Keratinocyte (primary cell): ENCODE results near the gene PCDHB16. TPM values are rescaled to one million over a fixed set of nuclear protein-coding genes. Genes with fewer than 3 reads are reported as not detected.

ENCODE experiments used
- DNase-seq: peaks from one replicate; pipeline ENCODE4 v3.0.0-alpha.2; 2011; ENCODE audit warnings: low read depth, missing footprints, low spot score
- FAIRE-seq: peaks from 2 replicates; lab custom pipeline; 2011; peaks lifted over from hg19 to GRCh38; lab: Jason Lieb, UNC
- H2AFZ ChIP-seq: 2 replicates; pipeline ENCODE4 v1.6.0; 2012; ENCODE audit warnings: low read length, control low read depth, inconsistent platforms; ENCODE audit not compliant: control insufficient read depth
- H3K27ac ChIP-seq: 2 replicates; pipeline ENCODE4 v1.5.1; 2011; ENCODE audit warnings: low read length; ENCODE audit not compliant: control insufficient read depth, insufficient read depth
- H3K27me3 ChIP-seq: 3 replicates; pipeline ENCODE4 v1.6.0; 2011; ENCODE audit warnings: low read length; ENCODE audit not compliant: control insufficient read depth, insufficient read depth; ENCODE audit errors: extremely low read depth
- H3K36me3 ChIP-seq, 2 experiments: 2 replicates in 1 of 2; 3 replicates in 1 of 2; pipeline ENCODE4 v1.5.1; 2011; ENCODE audit warnings: low read length in 2 of 2, mild to moderate bottlenecking in 1 of 2; ENCODE audit not compliant: control insufficient read depth in 2 of 2, insufficient read depth in 2 of 2; ENCODE audit errors: extremely low read depth in 1 of 2
- H3K4me1 ChIP-seq: 3 replicates; pipeline ENCODE4 v1.5.1; 2011; ENCODE audit warnings: low read length; ENCODE audit not compliant: control insufficient read depth, insufficient read depth; ENCODE audit errors: extremely low read depth
- H3K4me2 ChIP-seq: 3 replicates; pipeline ENCODE4 v1.6.0; 2011; ENCODE audit warnings: low read depth, low read length; ENCODE audit not compliant: control insufficient read depth, insufficient read depth; ENCODE audit errors: extremely low read depth
- H3K4me3 ChIP-seq, 3 experiments: fragments of 200-600 bp in 1 of 3; sonication (generic) in 1 of 3; 2 replicates in 2 of 3; 3 replicates in 1 of 3; pipeline ENCODE4 v1.5.1; 2011 to 2016; ENCODE audit warnings: low read length in 3 of 3, mild to moderate bottlenecking in 3 of 3, control low read depth in 2 of 3, inconsistent platforms in 1 of 3, low read depth in 1 of 3, mixed read lengths in 1 of 3, mixed run types in 1 of 3, moderate library complexity in 1 of 3; ENCODE audit not compliant: control insufficient read depth in 2 of 3, insufficient read depth in 2 of 3; ENCODE audit errors: extremely low read depth in 1 of 3
- H3K79me2 ChIP-seq: 2 replicates; pipeline ENCODE4 v1.6.0; 2012; ENCODE audit warnings: low read length; ENCODE audit not compliant: control insufficient read depth, insufficient read depth
- H3K9ac ChIP-seq: 3 replicates; pipeline ENCODE4 v1.6.0; 2011; ENCODE audit warnings: low read length; ENCODE audit not compliant: control insufficient read depth, insufficient read depth; ENCODE audit errors: extremely low read depth
- H3K9me1 ChIP-seq: 3 replicates; pipeline ENCODE4 v1.6.0; 2011; ENCODE audit warnings: low read length; ENCODE audit not compliant: control insufficient read depth, insufficient read depth; ENCODE audit errors: extremely low read depth
- H3K9me3 ChIP-seq: 2 replicates; pipeline ENCODE4 v1.5.1; 2012; ENCODE audit warnings: low read depth, low read length; ENCODE audit not compliant: control insufficient read depth
- H4K20me1 ChIP-seq: 3 replicates; pipeline ENCODE4 v1.6.0; 2011; ENCODE audit warnings: low read length; ENCODE audit not compliant: control insufficient read depth, insufficient read depth; ENCODE audit errors: extremely low read depth
- EZH2 ChIP-seq: IDR thresholded peaks from one replicate; pipeline ENCODE4 v1.6.1; 2012; ENCODE audit warnings: inconsistent platforms, mild to moderate bottlenecking, low read length, moderate library complexity
- dilution Hi-C: fragments of 300-500 bp; cut with MboI; formaldehyde crosslinking; loops from one replicate; pipeline ENCODE4 v1.7.0; 2020; ENCODE audit warnings: low sequenced_read_pairs; ENCODE audit not compliant: extremely low pct_ligation_motif_present
- polyA plus RNA-seq, 5 experiments: library from polyadenylated mRNA; depleted of rRNA in 3 of 5; stranded (reverse) in 3 of 5; stranded (forward) in 1 of 5; unstranded in 1 of 5; fragments of >200 nt; gene quantifications; 1 replicate in 1 of 5; 2 replicates in 3 of 5; 3 replicates in 1 of 5; pipeline versions ENCODE4 v1.2.1 to v1.2.3, GENCODE V29; 2011 to 2012; ENCODE audit warnings: missing spikeins in 2 of 5, low read depth in 1 of 5, low replicate concordance in 1 of 5
- TF ChIP-seq, protein P1 (sequence below), 3 experiments: IDR thresholded peaks in 1 of 3; conservative IDR thresholded peaks in 1 of 3; optimal IDR thresholded peaks in 1 of 3; 2 replicates in 2 of 3; 3 replicates in 1 of 3; pipeline versions ENCODE3 to v1.5.1; 2011; ENCODE audit warnings: low read length in 3 of 3, mild to moderate bottlenecking in 3 of 3, moderate library complexity in 2 of 3, control low read depth in 1 of 3, inconsistent platforms in 1 of 3; ENCODE audit not compliant: insufficient read depth in 2 of 3; ENCODE audit errors: extremely low read depth in 1 of 3

Gene PCDHB16
- polyA plus RNA-seq, 1 donor (not counting 4 experiments of a cell fraction or from before 2014, with no cell fraction given): 0.07 TPM

DNA sequence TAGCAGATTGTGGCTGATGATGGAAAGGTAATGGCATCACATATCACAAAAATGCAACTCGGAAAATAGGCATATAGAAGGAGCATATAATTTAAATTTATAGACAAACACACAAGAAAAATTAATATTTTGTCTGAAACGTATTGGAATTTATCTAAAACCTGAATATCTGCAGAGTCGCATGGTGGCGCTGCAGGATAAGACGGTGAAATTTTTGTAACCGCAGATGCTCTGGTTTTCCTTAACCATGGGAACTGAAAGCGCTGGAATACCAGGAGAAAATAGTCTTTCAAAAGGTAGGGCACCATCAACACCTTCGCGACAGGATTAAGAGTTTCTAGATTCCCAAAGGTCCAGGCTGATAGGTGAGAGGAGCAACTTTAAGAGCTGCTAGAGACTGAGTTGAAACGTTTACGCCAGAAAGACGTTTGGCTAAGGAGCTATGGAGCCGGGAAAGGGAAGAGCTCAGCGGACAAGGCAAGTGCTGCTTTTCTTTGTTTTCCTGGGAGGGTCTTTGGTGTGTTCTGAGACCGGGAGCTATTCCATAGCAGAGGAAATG lies 52.0 kb downstream of the PCDHB16 start:
- DNase-seq: no peak
- Histone ChIP-seq H3K9ac (no peak overlapping the region), H3K9me1 (no peaks in the 10 kb centered on the region), H3K9me3 (peaks cover 2% of the 10 kb centered on the region), H4K20me1 (no peaks in the 10 kb centered on the region), H3K4me3 (no peak overlapping the region), H3K27me3 (no peaks in the 10 kb centered on the region), H3K27ac (no peak overlapping the region), H3K4me2 (no peak overlapping the region), H3K4me1 (no peaks in the 10 kb centered on the region), H2AFZ (no peak overlapping the region), H3K79me2 (no peaks in the 10 kb centered on the region), H3K36me3 (no peaks in the 10 kb centered on the region)
- dilution Hi-C loops: no loop called here
- no peak for FAIRE-seq
- no peak for TF ChIP-seq EZH2
- TF ChIP-seq, protein P1, sequence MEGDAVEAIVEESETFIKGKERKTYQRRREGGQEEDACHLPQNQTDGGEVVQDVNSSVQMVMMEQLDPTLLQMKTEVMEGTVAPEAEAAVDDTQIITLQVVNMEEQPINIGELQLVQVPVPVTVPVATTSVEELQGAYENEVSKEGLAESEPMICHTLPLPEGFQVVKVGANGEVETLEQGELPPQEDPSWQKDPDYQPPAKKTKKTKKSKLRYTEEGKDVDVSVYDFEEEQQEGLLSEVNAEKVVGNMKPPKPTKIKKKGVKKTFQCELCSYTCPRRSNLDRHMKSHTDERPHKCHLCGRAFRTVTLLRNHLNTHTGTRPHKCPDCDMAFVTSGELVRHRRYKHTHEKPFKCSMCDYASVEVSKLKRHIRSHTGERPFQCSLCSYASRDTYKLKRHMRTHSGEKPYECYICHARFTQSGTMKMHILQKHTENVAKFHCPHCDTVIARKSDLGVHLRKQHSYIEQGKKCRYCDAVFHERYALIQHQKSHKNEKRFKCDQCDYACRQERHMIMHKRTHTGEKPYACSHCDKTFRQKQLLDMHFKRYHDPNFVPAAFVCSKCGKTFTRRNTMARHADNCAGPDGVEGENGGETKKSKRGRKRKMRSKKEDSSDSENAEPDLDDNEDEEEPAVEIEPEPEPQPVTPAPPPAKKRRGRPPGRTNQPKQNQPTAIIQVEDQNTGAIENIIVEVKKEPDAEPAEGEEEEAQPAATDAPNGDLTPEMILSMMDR (optimal IDR thresholded peaks at IDR 0.05 in 1 of 3, IDR thresholded peaks at IDR 0.05 in 1 of 3, conservative IDR thresholded peaks at IDR 0.05 in 1 of 3; ENCODE audit: extremely low read depth in 1 of 3, insufficient read depth in 2 of 3, low read length in 3 of 3): no peak

Other genes starting within 250 kb of the PCDHB16 start
- 1.2 to 2.1 TPM (median 1.9 TPM) in 3 replicates for gene PCDHAC2, start 215.9 kb upstream of the PCDHB16 start, polyA plus RNA-seq
- gene PCDHB1, start 131.0 kb upstream of the PCDHB16 start, polyA plus RNA-seq: not detected in 3 replicates
- 0.26 to 1.1 TPM (median 0.46 TPM) in 3 replicates for gene PCDHB2, start 87.8 kb upstream of the PCDHB16 start, polyA plus RNA-seq
- 0.03 to 0.08 TPM (median 0.05 TPM) in 3 replicates for gene PCDHB3, start 81.9 kb upstream of the PCDHB16 start, polyA plus RNA-seq
- gene PCDHB4, start 60.6 kb upstream of the PCDHB16 start, polyA plus RNA-seq: 0.04 to 0.05 TPM in 2 of 3 replicates, not detected in the other
- gene PCDHB5, start 47.2 kb upstream of the PCDHB16 start, polyA plus RNA-seq: 0.07 to 0.10 TPM (median 0.09 TPM) in 3 replicates
- gene PCDHB6, start 32.3 kb upstream of the PCDHB16 start, polyA plus RNA-seq: 0.03 to 0.08 TPM (median 0.05 TPM) in 3 replicates
- not detected in 3 replicates for gene PCDHB7, start 9.7 kb upstream of the PCDHB16 start, polyA plus RNA-seq
- gene PCDHB8, start 4.6 kb upstream of the PCDHB16 start, polyA plus RNA-seq: not detected in 3 replicates
- 0.01 TPM in 1 of 3 replicates, not detected in the others for gene PCDHB9, start 4.8 kb downstream of the PCDHB16 start, polyA plus RNA-seq
- gene PCDHB10, start 10.0 kb downstream of the PCDHB16 start, polyA plus RNA-seq: 0.04 to 0.07 TPM (median 0.05 TPM) in 3 replicates
- gene PCDHB11, start 17.2 kb downstream of the PCDHB16 start, polyA plus RNA-seq: not detected in 3 replicates
- 0.03 TPM in 1 of 3 replicates, not detected in the others for gene PCDHB12, start 26.3 kb downstream of the PCDHB16 start, polyA plus RNA-seq
- gene PCDHB13, start 31.5 kb downstream of the PCDHB16 start, polyA plus RNA-seq: 0.07 to 0.13 TPM (median 0.09 TPM) in 3 replicates
- 0.13 to 0.41 TPM (median 0.20 TPM) in 3 replicates for gene PCDHB14, start 41.0 kb downstream of the PCDHB16 start, polyA plus RNA-seq
- 0.03 to 0.31 TPM (median 0.09 TPM) in 3 replicates for gene PCDHB15, start 63.0 kb downstream of the PCDHB16 start, polyA plus RNA-seq
- gene SLC25A2, start 121.7 kb downstream of the PCDHB16 start, polyA plus RNA-seq: not detected in 3 replicates
- gene TAF7, start 138.4 kb downstream of the PCDHB16 start, polyA plus RNA-seq: 37.5 to 58.9 TPM (median 47.5 TPM) in 3 replicates
- gene PCDHGA1, start 148.1 kb downstream of the PCDHB16 start, polyA plus RNA-seq: 0.08 to 0.17 TPM (median 0.09 TPM) in 3 replicates
- 0.14 to 0.37 TPM (median 0.35 TPM) in 3 replicates for gene PCDHGA2, start 156.4 kb downstream of the PCDHB16 start, polyA plus RNA-seq
- 0.03 to 0.05 TPM in 2 of 3 replicates, not detected in the other for gene PCDHGA3, start 161.4 kb downstream of the PCDHB16 start, polyA plus RNA-seq
- 0.08 to 0.15 TPM (median 0.09 TPM) in 3 replicates for gene PCDHGB1, start 167.7 kb downstream of the PCDHB16 start, polyA plus RNA-seq
- gene PCDHGA4, start 172.6 kb downstream of the PCDHB16 start, polyA plus RNA-seq: 0.05 to 0.15 TPM (median 0.14 TPM) in 3 replicates
- gene PCDHGB2, start 177.6 kb downstream of the PCDHB16 start, polyA plus RNA-seq: 0.12 to 0.15 TPM (median 0.12 TPM) in 3 replicates
- 0.01 to 0.07 TPM (median 0.06 TPM) in 3 replicates for gene PCDHGA5, start 181.8 kb downstream of the PCDHB16 start, polyA plus RNA-seq
- gene PCDHGB3, start 187.9 kb downstream of the PCDHB16 start, polyA plus RNA-seq: 0.17 to 0.28 TPM (median 0.18 TPM) in 3 replicates
- 0.16 to 0.36 TPM (median 0.28 TPM) in 3 replicates for gene PCDHGA6, start 191.5 kb downstream of the PCDHB16 start, polyA plus RNA-seq
- 0.13 to 0.24 TPM (median 0.14 TPM) in 3 replicates for gene PCDHGA7, start 200.4 kb downstream of the PCDHB16 start, polyA plus RNA-seq
- 1.6 to 2.7 TPM (median 2.4 TPM) in 3 replicates for gene PCDHGB4, start 205.3 kb downstream of the PCDHB16 start, polyA plus RNA-seq
- 0.08 to 0.09 TPM (median 0.09 TPM) in 3 replicates for gene PCDHGA8, start 210.2 kb downstream of the PCDHB16 start, polyA plus RNA-seq
- gene PCDHGB5, start 215.6 kb downstream of the PCDHB16 start, polyA plus RNA-seq: 1.8 to 4.3 TPM (median 1.9 TPM) in 3 replicates
- gene PCDHGA9, start 220.4 kb downstream of the PCDHB16 start, polyA plus RNA-seq: 0.24 to 0.35 TPM (median 0.28 TPM) in 3 replicates
- gene PCDHGB6, start 225.6 kb downstream of the PCDHB16 start, polyA plus RNA-seq: 0.19 to 0.30 TPM (median 0.23 TPM) in 3 replicates
- gene PCDHGA10, start 230.6 kb downstream of the PCDHB16 start, polyA plus RNA-seq: 1.3 to 1.8 TPM (median 1.6 TPM) in 3 replicates
- 0.66 to 1.1 TPM (median 0.69 TPM) in 3 replicates for gene PCDHGB7, start 235.3 kb downstream of the PCDHB16 start, polyA plus RNA-seq
- 1.4 to 2.5 TPM (median 1.4 TPM) in 3 replicates for gene PCDHGA11, start 238.7 kb downstream of the PCDHB16 start, polyA plus RNA-seq
- 0.69 to 1.9 TPM (median 1.0 TPM) in 3 replicates for gene PCDHGA12, start 248.1 kb downstream of the PCDHB16 start, polyA plus RNA-seq